Nephron progenitor cell (in vitro differentiated cells): Measurements from ENCODE around the gene IGF1R.

Source experiments
- DNase-seq: peaks from one replicate; pipeline ENCODE4 v3.0.0; 2021
- H3K27ac Mint-ChIP-seq: 2 replicates; pipeline ENCODE4 v1.8.0; 2021; ENCODE audit warnings: mild to moderate bottlenecking, moderate library complexity, mixed read lengths
- H3K27me3 Mint-ChIP-seq: 2 replicates; pipeline ENCODE4 v1.8.0; 2021; ENCODE audit warnings: mild to moderate bottlenecking, low read depth, mixed read lengths; ENCODE audit not compliant: poor library complexity
- H3K36me3 Mint-ChIP-seq: 2 replicates; pipeline ENCODE4 v1.8.0; 2021; ENCODE audit warnings: low read depth, mixed read lengths
- H3K4me1 Mint-ChIP-seq: 2 replicates; pipeline ENCODE4 v1.8.0; 2021; ENCODE audit warnings: mixed read lengths
- H3K4me3 Mint-ChIP-seq: 2 replicates; pipeline ENCODE4 v1.8.0; 2021; ENCODE audit warnings: mild to moderate bottlenecking, moderate library complexity, mixed read lengths
- H3K9me3 Mint-ChIP-seq: 2 replicates; pipeline ENCODE4 v1.8.0; 2021; ENCODE audit warnings: mild to moderate bottlenecking, moderate library complexity, mixed read lengths
- TF ChIP-seq, protein P1 (sequence below): fragments of 200-600 bp; sonication (generic); IDR thresholded peaks from 2 replicates; pipeline ENCODE4 v1.5.0; 2021; ENCODE audit warnings: antibody characterized with exemption

The IGF1R gene

DNA sequence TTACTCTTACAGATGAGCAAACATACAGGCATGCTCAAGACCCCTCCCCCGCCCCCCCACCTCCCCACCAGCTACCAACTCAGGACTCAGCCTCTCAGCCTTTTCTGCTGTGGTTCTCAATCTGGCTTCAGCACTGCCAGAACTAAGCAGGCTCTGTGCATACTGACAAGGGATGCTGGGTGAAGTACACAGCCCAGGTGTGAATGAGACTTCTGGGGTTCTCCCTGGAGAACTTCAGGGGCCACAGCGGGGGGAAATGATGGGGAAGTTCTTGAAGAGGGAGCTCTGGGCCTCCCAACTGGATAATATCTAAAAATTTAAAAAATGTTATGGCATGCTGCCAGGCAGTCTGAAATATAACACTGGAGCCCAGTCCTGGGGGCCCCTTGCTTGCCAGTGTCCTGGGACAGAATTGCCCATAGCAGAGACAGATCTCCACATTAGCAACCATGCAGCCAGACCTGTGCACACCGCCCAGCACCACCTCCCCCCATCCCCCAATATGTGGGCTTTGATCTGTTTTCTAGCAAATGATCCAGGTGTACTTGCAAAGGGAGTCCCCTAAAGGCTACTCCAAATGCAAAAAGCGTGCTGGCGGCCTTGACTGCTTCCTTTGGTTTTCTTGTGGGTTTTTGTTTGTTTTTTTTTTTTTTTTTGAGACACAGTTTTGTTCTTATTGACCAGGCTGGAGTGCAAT, 317.9 kb downstream of the IGF1R start:
- no peak overlapping the region for H3K4me3 Mint-ChIP-seq
- peaks cover 35% of the 10 kb centered on the region for H3K36me3 Mint-ChIP-seq
- TF ChIP-seq, protein P1, sequence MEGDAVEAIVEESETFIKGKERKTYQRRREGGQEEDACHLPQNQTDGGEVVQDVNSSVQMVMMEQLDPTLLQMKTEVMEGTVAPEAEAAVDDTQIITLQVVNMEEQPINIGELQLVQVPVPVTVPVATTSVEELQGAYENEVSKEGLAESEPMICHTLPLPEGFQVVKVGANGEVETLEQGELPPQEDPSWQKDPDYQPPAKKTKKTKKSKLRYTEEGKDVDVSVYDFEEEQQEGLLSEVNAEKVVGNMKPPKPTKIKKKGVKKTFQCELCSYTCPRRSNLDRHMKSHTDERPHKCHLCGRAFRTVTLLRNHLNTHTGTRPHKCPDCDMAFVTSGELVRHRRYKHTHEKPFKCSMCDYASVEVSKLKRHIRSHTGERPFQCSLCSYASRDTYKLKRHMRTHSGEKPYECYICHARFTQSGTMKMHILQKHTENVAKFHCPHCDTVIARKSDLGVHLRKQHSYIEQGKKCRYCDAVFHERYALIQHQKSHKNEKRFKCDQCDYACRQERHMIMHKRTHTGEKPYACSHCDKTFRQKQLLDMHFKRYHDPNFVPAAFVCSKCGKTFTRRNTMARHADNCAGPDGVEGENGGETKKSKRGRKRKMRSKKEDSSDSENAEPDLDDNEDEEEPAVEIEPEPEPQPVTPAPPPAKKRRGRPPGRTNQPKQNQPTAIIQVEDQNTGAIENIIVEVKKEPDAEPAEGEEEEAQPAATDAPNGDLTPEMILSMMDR: no peak
- H3K27me3 Mint-ChIP-seq: peaks cover 6% of the 10 kb centered on the region
- H3K4me1 Mint-ChIP-seq: peaks cover 8% of the 10 kb centered on the region
- DNase-seq: no peak
- no peak overlapping the region for H3K27ac Mint-ChIP-seq
- H3K9me3 Mint-ChIP-seq: peaks cover 28% of the 10 kb centered on the region

DNA sequence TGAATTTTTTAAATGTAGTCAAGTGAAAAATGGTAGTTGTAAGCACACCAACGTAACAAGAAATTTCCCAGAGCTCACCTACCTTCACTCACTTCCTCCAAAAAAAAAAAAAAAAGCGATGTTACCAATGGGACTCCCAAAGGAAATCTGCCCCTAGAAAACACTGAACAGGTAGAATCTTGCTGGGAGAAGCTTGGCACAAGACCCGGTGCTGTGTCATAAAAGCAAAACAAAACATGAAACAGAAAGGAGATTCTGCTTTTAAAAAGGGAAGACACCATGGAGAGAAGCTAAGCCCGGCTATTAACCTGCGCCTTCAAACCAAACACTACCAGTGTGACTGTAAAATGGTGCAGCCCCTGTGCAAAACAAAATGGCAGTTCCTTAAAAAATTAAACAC, 318.8 kb downstream of the IGF1R start:
- DNase-seq: no peak
- Mint-ChIP-seq H3K4me1 (peaks cover 8% of the 10 kb centered on the region), H3K27ac (no peak overlapping the region), H3K36me3 (peaks cover 26% of the 10 kb centered on the region), H3K4me3 (no peak overlapping the region), H3K9me3 (peaks cover 23% of the 10 kb centered on the region), H3K27me3 (peaks cover 6% of the 10 kb centered on the region)
- TF ChIP-seq, protein P1: no peak

DNA sequence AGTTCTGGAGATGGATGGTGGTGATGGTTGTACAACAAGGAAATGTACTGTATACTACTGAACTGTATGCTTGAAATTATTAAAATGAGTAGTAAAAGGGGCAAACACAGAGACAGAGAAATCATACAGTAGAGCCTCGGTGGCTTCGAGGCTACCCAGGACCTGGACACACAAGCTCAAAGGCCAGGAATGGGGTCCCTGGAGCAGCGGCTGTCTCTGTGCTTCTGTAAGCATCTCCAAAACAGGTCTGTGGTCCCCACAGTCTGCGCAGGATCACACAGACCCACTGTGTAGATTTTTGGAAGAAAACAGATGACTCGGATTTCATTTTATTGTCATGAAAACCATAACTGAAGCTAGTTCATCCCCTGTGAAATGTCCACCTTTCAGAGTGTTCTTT, 319.6 kb downstream of the IGF1R start:
- Mint-ChIP-seq H3K36me3 (peaks cover 18% of the 10 kb centered on the region), H3K4me1 (peaks cover 8% of the 10 kb centered on the region), H3K27me3 (peaks cover 6% of the 10 kb centered on the region), H3K27ac (no peak overlapping the region), H3K4me3 (no peak overlapping the region), H3K9me3 (peaks cover 15% of the 10 kb centered on the region)
- TF ChIP-seq, protein P1: no peak
- no peak for DNase-seq

DNA sequence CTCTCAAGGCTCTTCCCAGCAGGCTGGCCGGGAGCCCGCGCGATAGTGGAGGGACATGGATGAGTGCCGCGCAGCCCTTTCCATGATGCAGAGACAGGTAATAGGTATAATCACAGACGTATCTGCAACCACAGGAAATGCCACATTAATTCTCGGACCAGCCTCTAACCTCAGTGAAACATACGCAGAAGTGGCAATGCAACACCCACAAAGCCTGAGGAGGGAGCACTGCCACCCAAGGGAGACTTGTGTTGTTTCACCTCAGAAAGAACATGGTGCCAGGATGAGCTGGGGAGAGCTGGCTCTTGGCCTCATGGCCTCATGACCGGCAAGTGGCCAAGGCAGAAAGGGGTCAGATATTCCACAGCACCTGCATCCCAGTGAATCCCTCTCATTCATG, 320.2 kb downstream of the IGF1R start:
- H3K9me3 Mint-ChIP-seq: peaks cover 9% of the 10 kb centered on the region
- TF ChIP-seq, protein P1: no peak
- no peak for DNase-seq
- peaks cover 8% of the 10 kb centered on the region for H3K4me1 Mint-ChIP-seq
- no peak overlapping the region for H3K27ac Mint-ChIP-seq
- H3K27me3 Mint-ChIP-seq: peaks cover 6% of the 10 kb centered on the region
- peaks cover 12% of the 10 kb centered on the region for H3K36me3 Mint-ChIP-seq
- no peak overlapping the region for H3K4me3 Mint-ChIP-seq

DNA sequence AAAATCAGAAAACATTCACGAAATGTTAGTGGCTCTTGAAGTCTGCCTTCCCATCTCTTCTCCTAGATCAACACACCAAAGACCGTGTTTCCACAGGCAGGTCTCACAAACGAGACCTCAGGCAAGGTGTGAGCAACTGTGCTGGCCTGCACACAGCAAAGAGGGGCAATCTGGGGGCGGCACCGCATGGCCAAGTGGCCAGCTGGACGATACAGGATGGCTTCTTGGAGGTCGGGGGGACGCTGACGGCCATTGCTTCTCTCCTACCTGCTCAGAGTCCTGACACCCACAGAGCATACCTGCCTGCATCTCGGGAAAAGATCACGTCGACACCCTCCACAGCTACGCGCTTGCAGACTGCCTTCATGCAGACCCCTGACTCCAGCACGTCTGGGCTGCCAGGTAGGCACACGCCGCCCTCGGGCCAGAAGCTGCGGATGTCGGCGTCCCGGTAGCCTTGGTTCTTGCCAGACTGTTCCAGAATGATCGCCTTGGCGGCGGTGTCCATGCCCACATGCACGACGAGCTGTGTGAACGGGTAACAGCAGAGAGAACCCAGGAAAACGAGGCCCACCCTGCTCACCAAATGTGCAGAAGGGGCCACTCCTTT, 320.9 kb downstream of the IGF1R start:
- peaks cover 8% of the 10 kb centered on the region for H3K4me1 Mint-ChIP-seq
- H3K4me3 Mint-ChIP-seq: no peak overlapping the region
- peaks cover 6% of the 10 kb centered on the region for H3K27me3 Mint-ChIP-seq
- peaks cover 5% of the 10 kb centered on the region for H3K9me3 Mint-ChIP-seq
- DNase-seq: no peak
- H3K36me3 Mint-ChIP-seq: peaks cover 7% of the 10 kb centered on the region
- H3K27ac Mint-ChIP-seq: no peak overlapping the region
- TF ChIP-seq, protein P1: no peak

DNA sequence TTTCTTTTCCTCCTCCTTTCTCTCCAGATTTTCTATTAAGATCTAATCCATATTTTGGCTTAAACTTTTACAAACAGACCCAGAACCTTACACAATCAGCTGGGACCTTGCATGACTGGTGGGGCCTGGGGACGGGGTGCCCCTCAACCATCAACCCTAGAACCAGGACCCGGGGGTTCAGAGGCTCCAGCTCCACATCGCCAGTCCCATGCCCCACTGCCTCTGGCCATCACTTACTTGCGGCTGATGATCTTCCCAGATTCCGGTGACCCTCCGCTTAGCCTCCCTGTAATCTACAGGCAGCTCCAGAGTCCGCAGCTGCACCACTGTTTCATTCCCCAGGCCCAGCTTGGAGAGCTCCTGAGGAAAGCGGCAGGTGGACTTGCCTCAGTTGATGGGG, 322.5 kb downstream of the IGF1R start:
- Mint-ChIP-seq H3K4me3 (no peak overlapping the region), H3K36me3 (no peaks in the 10 kb centered on the region), H3K4me1 (no peaks in the 10 kb centered on the region), H3K9me3 (peaks cover 5% of the 10 kb centered on the region), H3K27me3 (peaks cover 6% of the 10 kb centered on the region), H3K27ac (no peak overlapping the region)
- no peak for DNase-seq
- TF ChIP-seq, protein P1: no peak
